ENCODE results near the gene MAB21L4.

MAB21L4 gene

DNA sequence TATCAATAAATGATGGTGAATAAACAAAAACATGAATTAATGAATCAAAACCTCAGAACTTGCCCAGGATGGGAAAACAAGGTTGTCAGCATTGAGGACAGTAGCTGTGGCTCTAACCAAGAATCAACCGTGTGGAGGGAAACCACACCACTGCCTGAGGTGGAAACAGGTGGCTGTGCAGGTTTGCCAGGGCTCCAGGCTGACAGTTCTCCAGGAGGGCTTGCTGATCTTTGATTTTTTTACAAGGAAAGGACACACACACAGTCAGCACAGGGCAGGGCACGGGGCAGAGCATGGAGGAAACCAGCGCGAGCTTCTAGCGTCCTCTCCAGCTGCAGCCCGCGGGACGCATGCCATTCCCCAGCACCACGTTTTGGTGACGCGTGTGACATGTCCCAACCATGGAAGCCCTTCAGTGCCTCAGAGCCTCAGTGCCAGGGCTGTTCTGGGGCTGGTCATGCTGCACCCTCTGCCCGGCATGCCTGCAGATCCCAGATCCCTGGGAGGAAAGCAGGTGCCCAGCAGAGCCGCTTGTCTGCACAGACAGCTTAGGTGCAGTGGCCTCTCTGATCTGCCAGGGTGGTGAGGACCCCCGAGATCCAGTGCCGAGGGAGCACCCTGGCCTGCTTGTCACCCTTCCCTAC lies 43.2 kb downstream of the MAB21L4 start (continued):
- TF ChIP-seq ZNF768 (tag by site-specific recombination; IDR thresholded peaks at IDR 0.05) (no peak), ZNF155 (tag by site-specific recombination; IDR thresholded peaks at IDR 0.05) (no peak), MEIS1 (CRISPR knock-in tag; IDR thresholded peaks at IDR 0.05; ENCODE audit: borderline replicate concordance) (no peak)
- TF ChIP-seq, protein P1, sequence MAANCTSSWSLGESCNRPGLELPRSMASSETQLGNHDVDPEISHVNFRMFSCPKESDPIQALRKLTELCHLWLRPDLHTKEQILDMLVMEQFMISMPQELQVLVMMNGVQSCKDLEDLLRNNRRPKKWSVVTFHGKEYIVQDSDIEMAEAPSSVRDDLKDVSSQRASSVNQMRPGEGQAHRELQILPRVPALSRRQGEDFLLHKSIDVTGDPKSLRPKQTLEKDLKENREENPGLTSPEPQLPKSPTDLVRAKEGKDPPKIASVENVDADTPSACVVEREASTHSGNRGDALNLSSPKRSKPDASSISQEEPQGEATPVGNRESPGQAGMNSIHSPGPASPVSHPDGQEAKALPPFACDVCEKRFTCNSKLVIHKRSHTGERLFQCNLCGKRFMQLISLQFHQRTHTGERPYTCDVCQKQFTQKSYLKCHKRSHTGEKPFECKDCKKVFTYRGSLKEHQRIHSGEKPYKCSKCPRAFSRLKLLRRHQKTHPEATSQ (tag by site-specific recombination; IDR thresholded peaks at IDR 0.05) = no peak

GRCh38 chr2:240851078-240851991 lies 44.6 kb downstream of the MAB21L4 start:
- ChIA-PET CTCF (interaction anchor here (0.5 to 2.1 kb wide), 19 partner anchors 9 to 808 kb away, joined by 3 to 18 read pairs (median 3); no protein-coding TSS in a partner anchor), POLR2A (no interaction called here)
- H3K4me3 ChIP-seq (ENCODE audit: low read depth, low read length) = no peak overlapping the region
- no peaks in the 10 kb centered on the region for H3K4me1 ChIP-seq (ENCODE audit: control insufficient read depth, insufficient read depth, low read length)
- H3K36me3 ChIP-seq (ENCODE audit: control insufficient read depth in 2 of 2, insufficient read depth in 1 of 2, low read length in 2 of 2) = no peaks in the 10 kb centered on the region
- no peak overlapping the region for H3K27ac ChIP-seq (ENCODE audit: extremely low read depth, low read depth, low read length)
- no peaks in the 10 kb centered on the region for H3K9me3 ChIP-seq (ENCODE audit: control insufficient read depth, insufficient read depth, low read depth, low read length)
- TF ChIP-seq HOXD13 (CRISPR knock-in tag; IDR thresholded peaks at IDR 0.05; ENCODE audit: borderline replicate concordance) = no peak
- TF ChIP-seq BCL11A (tag by site-specific recombination; IDR thresholded peaks at IDR 0.05; ENCODE audit: low read depth) = 0 out of 2 replicates have a peak, but pooled peaks have one; percentile 41
- no peak for TF ChIP-seq ZNF658 (tag by site-specific recombination; IDR thresholded peaks at IDR 0.05)
- TF ChIP-seq, protein P2, sequence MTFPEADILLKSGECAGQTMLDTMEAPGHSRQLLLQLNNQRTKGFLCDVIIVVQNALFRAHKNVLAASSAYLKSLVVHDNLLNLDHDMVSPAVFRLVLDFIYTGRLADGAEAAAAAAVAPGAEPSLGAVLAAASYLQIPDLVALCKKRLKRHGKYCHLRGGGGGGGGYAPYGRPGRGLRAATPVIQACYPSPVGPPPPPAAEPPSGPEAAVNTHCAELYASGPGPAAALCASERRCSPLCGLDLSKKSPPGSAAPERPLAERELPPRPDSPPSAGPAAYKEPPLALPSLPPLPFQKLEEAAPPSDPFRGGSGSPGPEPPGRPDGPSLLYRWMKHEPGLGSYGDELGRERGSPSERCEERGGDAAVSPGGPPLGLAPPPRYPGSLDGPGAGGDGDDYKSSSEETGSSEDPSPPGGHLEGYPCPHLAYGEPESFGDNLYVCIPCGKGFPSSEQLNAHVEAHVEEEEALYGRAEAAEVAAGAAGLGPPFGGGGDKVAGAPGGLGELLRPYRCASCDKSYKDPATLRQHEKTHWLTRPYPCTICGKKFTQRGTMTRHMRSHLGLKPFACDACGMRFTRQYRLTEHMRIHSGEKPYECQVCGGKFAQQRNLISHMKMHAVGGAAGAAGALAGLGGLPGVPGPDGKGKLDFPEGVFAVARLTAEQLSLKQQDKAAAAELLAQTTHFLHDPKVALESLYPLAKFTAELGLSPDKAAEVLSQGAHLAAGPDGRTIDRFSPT (tag by site-specific recombination; IDR thresholded peaks at IDR 0.05) = peak; percentile 68; the same call in 1 of the 2 replicates
- TF ChIP-seq ZNF785 (tag by site-specific recombination; IDR thresholded peaks at IDR 0.05) = no peak
- TF ChIP-seq ZNF791 (tag by site-specific recombination; IDR thresholded peaks at IDR 0.05) = no peak
- no peak for TF ChIP-seq ATF2 (tag by site-specific recombination; IDR thresholded peaks at IDR 0.05; ENCODE audit: low read depth)
- TF ChIP-seq, protein P3, sequence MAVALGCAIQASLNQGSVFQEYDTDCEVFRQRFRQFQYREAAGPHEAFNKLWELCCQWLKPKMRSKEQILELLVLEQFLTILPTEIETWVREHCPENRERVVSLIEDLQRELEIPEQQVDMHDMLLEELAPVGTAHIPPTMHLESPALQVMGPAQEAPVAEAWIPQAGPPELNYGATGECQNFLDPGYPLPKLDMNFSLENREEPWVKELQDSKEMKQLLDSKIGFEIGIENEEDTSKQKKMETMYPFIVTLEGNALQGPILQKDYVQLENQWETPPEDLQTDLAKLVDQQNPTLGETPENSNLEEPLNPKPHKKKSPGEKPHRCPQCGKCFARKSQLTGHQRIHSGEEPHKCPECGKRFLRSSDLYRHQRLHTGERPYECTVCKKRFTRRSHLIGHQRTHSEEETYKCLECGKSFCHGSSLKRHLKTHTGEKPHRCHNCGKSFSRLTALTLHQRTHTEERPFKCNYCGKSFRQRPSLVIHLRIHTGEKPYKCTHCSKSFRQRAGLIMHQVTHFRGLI (tag by site-specific recombination; IDR thresholded peaks at IDR 0.05) = no peak
- peak; percentile 52 for TF ChIP-seq KLF1 (tag by site-specific recombination; IDR thresholded peaks at IDR 0.05)
- 0 out of 2 replicates have a peak, but pooled peaks have one; percentile 8 for TF ChIP-seq GLIS1 (tag by site-specific recombination; IDR thresholded peaks at IDR 0.05)
- no peak for TF ChIP-seq ZNF2 (tag by site-specific recombination; IDR thresholded peaks at IDR 0.05)
- no peak for TF ChIP-seq ZNF521 (tag by site-specific recombination; IDR thresholded peaks at IDR 0.05)
- no peak for TF ChIP-seq ZNF621 (tag by site-specific recombination; IDR thresholded peaks at IDR 0.05)
- TF ChIP-seq ZBTB48 (tag by site-specific recombination; IDR thresholded peaks at IDR 0.05) = peak; percentile 35; the same call in 1 of the 2 replicates
- no peak for TF ChIP-seq ZFP41 (tag by site-specific recombination; IDR thresholded peaks at IDR 0.05; ENCODE audit: borderline replicate concordance)
- no peak for TF ChIP-seq ZNF274 (IDR thresholded peaks at IDR 0.05; ENCODE audit: low read length)
- no peak for TF ChIP-seq ZNF274 (tag by site-specific recombination; IDR thresholded peaks at IDR 0.05; ENCODE audit: borderline replicate concordance)
- no peak for TF ChIP-seq ZBTB21 (tag by site-specific recombination; IDR thresholded peaks at IDR 0.05)
- peak; percentile 84 for TF ChIP-seq ZNF654 (tag by site-specific recombination; IDR thresholded peaks at IDR 0.05; ENCODE audit: low read depth)
- no peak for TF ChIP-seq ZNF202 (tag by site-specific recombination; IDR thresholded peaks at IDR 0.05; ENCODE audit: borderline replicate concordance)
- TF ChIP-seq ZNF645 (tag by site-specific recombination; IDR thresholded peaks at IDR 0.05) = no peak
- TF ChIP-seq GLIS2 (tag by site-specific recombination; IDR thresholded peaks at IDR 0.05) = 0 out of 2 replicates have a peak, but pooled peaks have one; percentile 19
- TF ChIP-seq ZNF843 (tag by site-specific recombination; IDR thresholded peaks at IDR 0.05) = no peak
- TF ChIP-seq ZNF221 (tag by site-specific recombination; IDR thresholded peaks at IDR 0.05; ENCODE audit: borderline replicate concordance) = no peak
